Activated T-cell treated with anti-CD3 and anti-CD28 coated beads for 4 hours (primary cell): ENCODE data around the gene AMT.
"Not testable (repeated sequence)": the region's sequence is repeated elsewhere in the genome, so short reads cannot be mapped to it uniquely, and the experiment has no call there.

Experiments used
- DNase-seq: peaks from one replicate; pipeline ENCODE4 v3.0.0-alpha.2; 2020

The AMT gene

DNA sequence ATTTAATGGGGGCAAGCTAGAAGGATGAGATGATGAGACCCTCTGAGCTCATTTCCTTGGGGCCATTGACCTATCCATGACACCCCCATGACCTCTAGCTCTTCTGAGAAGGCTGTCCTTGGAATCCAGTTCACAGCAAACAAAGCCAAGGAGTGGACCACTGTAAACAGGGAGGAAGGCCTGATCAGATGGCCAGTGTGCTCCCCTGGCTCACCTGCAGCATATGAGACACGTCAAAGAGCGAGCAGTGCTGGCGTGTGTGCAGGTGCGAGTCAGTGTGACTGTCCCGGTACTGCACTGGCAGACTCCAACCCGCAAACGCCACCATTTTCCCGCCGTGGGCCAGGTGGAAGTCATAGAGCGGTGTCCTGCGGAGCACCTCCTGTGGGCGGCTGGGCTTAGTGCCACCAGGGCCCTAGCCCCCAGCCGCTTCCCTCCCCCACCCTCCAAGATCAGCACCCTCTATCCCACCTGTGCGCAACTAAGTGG, 339 bp downstream of the AMT start:
- DNase-seq, result no peak

DNA sequence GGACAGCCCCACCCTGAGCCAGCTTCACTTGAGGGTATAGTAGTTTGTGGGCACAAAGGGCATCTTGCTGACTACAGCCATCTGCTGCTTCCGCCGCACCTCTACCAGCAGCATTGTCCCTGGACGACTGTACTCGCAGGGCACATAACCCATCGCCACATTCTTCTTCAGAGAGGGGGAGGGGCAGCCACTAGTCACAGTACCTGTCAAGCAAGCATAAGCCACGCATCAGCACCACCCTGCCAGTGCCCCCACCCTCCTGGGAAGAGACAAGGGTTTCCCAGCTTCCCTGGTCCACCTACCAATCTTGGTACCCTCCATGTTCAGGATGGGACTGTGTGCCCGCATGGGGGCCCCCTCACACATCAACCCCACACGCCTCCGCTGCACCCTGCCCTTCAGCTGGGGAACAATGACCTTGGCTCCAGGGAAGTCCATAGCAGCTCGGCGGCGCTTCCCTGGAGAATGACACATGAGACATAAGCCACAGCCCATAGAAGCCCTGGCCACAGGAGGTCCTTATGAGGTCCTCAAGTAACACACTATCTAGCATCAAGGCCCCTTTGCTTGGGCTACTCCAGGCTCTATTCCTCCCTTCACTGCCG, 4.7 kb downstream of the AMT start:
- DNase-seq, result no peak

DNA sequence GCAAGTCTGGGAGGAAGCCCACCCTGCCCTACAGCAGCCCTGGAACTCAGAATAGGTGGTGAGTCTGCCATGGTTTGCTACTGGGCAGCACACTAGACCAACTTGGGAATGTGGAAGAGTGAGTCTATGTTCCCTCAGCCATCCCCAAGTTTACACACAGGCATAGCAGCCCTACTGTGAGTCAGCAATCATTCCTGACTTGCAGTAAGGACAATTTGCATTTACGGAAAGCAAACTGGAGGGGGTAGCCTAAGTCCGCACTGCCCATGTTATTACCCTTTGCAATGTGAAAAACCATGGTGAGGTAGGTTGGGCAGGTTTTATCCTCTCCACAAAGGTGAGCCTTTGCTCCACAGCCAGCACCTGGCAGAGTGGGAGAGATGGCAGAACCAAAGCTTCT, 5.4 kb downstream of the AMT start:
- DNase-seq, result no peak

DNA sequence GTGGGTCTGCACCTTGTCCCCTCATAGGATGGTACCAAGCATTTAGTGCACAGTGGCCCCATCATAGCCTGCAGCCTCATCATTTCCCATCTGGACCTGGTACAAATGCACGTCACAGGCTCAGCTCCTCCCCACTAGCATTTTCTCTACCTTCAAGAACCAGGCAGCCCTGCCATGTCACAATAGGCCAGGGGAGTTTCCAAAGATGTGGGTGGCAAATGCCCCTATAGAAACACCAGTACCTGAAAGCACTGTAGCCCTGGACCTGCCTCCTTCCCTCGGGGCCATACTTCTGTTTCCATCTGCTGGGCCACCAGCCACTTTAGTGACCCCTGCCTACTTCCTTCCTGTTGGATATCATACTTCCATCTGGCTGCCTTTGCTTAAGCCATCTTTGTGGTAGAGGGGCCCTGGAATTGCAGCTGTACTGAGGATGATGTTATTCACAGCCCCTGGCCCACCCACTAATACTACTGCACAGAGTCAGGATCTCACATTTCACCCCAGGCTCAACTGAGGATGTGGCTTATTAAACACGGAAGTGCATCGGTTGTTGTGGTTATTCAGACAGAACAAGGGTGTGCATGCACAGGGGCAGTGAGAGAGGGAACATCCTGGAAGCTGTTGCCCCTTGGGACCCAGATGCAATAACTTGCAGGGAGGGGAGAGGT, 6.2 kb downstream of the AMT start:
- peak; percentile 42 for DNase-seq

DNA sequence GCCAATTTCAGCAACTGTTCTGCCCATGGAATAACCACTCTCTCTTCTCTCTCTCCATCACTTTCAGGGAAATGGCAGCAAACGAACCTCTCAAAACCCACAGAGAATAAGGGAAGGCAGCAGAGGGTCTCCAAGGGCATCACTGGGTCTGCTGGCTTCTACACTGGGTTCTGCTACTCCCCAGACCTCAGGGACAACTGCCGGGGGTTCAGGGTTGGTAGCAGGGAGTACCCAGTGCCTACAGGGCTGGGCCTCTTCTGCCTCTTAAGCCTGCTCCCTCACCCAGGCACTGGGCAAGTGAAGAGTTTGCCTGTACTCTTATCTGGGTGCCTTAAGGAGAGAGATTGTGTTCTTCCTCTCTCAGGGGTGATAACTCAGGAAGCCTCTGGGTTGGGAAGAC, 7.5 kb downstream of the AMT start:
- no peak for DNase-seq

DNA sequence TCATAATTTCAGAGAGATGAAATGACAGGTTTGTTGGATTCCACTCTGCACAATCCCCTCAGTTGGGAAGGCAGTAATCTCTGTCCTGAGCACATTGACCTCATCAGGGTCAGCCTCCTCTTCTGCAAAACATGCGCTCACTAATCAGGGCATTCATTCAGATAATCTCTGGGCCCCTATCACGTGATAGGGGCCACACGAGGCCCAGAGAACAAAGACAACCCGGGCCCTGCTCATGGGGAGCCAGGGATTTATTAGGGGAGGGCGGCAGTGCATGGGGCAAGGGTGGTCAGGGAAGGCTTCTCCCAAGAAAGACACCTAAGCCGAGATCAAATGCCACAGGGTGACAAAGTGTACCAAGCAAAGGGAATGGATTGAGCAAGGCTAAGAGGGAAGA, 8.9 kb downstream of the AMT start:
- no peak for DNase-seq

DNA sequence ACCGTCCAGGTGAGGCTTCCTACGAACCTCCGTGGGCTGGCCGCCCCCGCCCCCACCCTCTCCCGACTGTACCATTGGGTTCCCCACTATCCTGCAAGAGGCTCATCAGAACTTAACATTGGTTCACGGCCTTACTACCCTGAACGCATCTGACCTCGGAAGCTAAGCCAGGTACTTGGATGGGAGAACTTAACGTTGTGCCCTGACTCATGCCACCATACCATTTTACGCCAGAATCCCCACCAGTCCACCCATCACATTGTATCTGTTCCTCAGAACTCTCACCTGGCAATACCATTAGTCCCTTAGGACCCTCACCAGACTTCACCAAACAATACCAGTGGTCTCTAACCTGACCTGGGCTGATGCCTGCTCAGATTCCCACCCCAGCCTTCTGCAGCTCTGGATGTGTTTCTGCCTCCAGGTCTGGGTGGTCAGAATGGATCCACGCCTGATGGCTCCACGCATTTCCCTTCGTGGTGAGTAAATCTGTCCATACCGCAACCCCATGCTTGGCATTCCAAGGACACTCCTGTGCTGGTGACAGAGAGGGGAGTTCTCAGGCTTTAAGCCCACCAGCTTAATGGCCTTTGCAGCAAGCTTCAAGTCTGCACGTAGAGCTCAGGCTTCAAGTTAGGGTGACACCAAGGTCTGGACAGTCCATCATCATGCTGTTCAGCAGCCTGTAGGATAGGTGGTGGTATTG, 9.5 kb downstream of the AMT start:
- no peak for DNase-seq

DNA sequence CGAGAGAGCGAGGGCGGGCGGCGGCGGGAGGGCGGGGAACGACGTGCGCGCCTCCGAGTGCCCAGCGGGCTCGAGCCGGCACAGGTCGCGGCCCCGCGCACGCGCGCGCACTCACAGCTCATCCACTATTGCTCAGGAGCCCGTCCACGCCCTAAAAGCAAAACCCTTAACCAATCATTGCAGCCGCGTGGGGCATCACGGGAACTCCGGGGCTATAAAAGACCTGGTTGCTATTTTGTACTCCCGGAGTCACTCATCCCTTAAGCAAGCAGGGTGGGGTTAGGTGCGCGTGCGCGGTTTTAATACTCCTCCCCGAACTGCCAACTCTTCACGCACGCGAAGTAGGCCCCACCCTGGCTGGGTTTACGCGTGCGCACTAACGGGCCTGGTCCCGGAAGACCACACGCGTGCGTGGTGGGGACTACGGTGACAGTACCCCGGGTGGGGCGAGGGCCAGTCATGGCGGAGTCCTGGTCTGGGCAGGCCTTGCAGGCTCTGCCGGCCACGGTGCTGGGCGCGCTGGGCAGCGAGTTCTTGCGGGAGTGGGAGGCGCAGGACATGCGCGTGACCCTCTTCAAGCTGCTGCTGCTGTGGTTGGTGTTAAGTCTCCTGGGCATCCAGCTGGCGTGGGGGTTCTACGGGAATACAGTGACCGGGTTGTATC, 10.2 kb downstream of the AMT start, which contains the start of the genes RHOA and TCTA:
Gene RHOA (minus strand): TSS at position 9 of the 664 bp plus-strand sequence. CDS start 36,387 bp downstream, outside the sequence.
Gene TCTA (plus strand): TSS at position 456 of the 664 bp plus-strand sequence. CDS start 4 bp downstream, at position 460.
- peak; percentile 98 for DNase-seq

DNA sequence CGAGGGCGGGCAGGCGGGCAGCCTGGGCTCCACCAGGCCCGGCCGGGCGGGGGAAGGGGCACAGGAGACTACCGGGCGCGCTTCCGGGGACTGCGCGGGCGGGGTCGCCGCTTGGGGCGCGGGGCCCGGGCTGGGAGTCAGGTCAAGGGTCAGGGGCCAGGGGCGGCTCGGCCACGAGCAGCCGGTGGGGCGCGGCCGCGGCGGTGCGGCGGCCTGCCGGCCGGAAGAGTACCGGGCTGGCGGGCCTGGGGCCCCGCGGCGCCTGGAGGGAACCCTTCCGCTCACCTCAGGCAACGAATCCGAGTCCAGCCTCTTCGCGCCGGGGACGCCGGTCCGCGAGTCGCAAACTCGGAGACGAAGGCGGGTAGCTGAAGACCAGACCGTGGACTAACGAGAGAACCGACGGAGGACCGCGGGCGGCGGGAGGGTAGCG, 10.7 kb downstream of the AMT start:
- peak; percentile 19 for DNase-seq

DNA sequence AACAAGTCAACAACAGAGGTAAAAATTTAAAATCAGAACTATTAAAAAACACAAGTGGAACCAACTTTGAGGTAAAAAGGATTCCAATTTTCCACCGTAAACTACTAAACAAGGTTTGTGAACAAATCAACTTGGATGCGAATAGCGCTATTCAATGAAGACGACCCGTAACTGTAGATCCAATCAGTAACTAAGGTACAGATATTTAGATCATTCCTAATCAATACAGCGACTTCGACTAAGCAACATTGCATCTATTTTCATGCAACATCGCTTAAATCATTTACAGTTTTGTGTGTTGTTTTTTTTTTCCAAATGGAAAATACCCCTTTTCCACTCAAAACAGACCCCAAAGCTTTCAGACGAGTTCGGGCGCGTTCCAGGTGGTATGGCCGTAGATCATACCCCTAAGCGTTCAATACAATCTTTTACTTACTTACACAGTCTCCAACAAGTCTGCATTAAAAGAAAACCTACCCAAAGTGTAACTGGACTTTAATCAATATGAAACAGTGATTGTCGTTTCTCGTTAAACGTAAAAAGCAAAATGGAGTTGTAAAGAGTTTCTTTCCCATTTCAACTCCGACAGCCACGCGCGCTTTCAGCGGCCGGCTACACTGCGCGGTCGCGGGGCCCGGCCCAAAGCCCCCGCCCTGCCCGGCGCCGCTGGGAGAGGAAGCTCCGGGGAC, 11.3 kb downstream of the AMT start:
- DNase-seq, result no peak

DNA sequence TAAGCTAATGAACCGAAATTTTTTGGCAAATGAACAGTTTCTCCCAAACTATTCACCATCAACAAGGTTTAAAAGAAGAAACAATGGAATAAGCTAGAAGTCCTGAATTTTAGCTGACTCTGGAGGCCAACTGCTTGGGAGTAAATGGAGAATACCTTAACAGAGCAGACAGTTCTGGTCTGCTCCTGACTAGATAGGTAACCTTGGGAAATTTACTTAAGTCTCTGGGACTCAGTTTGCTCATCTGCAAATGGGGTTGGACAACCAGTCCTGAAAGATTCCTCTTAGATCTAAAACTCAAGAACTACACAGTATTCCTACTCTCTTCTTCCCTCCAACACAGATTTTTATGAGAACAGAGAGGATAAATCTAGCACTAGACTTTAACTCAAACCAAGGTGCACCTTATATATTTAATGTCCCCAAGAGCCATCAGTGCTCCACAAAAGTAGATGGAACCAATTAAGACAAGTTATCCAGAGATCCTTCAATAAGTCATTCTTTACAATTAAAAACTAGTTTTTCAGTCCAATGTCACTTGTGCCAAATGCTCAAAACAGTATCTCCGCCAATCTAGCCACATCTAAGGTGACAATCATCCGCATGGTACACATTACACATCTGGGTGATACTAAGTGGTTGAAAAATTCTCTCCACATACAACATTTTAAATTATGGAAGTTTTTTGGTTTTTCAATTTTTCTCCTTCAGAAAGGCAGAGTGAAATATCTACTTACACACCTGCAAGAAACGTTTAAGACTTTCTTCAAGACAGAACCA, 12.0 kb downstream of the AMT start:
- no peak for DNase-seq

DNA sequence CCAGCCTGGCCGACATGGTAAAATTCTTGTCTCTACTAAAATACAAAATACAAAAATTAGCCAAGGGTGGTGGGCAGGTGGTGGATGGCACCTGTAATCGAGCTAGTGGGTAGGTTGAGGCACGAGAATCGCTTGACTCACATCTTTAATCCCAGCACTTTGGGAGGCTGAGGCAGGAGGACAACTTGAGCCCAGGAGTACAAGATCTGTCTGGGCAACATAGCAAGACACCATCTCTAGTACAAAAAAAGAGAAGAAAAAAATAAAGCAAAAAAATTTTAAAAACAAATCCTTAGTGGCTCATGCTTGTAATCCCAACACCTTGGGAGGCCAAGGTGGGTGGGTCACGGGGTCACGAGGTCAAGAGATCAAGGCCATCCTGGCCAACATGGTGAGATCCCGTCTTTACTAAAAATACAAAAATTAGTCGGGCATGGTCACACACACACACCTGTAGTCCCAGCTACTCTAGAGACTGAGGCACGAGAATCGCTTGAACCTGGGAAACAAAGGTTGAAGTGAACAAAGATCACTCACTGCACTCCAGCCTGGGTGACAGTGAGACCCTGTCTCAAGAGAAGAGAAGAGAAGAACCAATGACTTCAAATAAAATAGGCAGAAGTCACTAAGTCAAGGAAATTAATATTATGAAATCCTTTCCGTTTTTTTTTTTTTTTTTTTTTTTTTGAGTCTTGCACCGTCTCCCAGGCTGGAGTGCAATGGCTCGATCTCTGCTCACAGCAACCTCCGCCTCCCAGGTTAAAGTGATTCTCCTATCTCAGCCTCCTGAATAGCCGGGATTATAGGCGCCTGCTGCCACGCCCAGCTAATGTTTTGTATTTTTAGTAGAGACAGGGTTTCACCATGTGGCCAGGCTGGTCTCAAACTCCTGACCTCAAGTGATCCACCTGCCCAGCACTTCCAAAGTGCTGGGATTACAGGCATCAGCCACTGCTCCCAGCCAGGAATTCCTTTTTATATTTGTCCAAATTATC, 15.4 kb downstream of the AMT start:
- no peak for DNase-seq

DNA sequence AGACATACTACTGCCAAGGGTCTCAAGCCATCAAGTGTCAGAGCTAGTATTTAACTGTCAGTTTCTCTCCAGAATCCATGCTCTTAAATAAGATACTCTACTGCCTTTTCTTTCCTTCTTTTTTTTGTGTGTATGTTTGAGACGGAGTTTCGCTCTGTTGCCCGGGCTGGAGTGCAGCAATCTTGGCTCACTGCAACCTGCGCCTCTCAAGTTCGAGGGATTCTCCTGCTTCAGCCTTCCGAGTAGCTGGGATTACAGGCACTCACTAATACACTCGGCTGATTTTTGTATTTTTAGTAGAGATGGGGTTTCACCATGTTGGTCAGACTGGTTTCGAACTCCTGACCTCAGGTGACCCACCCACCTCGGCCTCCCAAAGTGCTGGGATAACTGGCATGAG, 16.7 kb downstream of the AMT start:
- DNase-seq, result not testable (repeated sequence)

DNA sequence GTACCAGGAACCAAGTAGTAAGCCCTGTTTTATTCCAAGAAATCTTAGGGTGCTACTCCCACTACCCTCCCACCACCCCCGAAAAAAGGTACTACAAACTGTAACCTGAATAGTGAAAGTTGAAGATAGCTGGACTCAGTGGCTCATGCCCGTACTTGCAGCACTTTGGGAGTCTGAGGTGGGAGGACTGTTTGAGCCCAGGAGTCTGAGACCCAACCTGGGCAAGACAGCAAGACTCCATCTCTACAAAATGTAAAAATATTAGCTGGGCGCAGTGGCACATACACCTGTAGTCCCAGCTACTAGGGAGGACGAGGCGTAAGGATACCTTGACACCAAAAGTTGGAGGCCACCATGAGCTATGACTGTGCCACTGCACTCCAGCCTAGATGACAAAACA, 18.4 kb downstream of the AMT start:
- no peak for DNase-seq

DNA sequence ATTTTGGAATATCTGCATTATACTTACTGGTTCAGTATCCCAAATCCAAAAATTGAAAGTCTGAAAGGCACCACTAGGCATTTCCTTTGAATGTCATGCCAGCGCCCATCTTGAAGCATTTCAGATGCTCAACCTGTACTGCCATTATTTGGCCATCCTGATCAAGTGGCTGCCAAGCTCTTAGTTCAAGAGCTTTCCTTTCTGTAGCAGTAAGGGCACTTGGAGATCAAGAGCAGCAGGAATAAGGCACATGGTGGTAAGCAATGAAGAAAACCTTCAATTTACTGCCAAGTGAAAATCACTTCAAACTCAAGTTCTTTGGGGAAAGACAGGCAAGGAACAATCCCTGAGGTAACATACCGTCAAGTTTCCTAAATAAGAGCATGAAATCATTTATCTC, 20.5 kb downstream of the AMT start:
- DNase-seq, result no peak

DNA sequence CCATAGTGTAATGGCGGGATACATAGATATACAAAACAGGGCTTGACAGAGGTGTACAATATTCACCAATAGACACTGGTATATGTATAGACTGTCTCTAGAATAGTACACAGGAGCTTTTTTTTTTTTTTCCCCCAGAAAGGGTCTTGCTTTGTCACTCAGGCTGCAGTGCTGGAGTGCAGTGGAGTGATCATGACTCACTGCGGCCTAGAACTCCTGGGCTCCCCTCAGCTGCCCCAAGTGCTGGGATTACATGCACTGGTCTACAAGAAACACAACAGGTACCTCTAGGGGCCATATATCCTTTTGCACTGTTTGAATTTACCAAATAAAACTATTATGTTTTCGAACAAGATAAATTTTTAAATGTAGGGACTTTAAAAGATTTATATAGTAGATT, 22.8 kb downstream of the AMT start:
- no peak for DNase-seq

DNA sequence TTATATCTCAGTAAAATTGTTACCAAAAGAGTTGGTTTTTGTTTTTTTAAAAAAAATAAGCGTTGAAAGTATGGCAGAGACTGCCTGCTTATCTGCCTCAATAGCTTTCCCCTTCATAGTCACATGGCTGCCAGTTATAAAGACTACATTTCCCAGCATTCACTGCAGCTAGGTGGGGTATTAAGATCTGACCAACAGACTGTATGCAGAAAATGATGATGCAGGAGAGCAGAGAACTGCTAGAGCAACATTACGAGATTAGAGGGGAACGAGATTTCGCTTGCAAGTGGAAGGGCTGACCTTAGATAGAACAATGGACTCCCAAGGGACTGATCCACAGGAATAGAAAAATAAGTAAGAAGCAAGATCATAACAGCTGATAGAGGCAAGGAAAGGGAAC, 24.8 kb downstream of the AMT start:
- DNase-seq, result no peak

DNA sequence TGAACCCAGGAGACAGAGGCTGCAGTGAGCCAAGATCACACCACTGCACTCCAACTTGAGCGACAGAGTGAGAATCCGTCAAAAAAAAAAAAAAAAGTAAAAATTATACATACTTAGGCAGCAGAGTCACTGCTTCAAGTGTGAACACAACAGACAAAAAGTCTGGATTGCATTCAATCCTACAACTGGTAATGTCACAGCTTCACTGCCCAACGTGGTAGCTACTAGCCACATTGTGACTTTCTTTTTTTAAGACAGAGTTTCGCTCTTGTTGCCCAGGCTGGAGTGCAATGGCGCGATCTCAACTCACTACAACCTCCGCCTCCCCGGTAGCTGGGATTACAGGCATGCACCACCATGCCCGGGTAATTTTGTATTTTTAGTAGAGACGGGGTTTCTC, 31.0 kb downstream of the AMT start:
- DNase-seq, result not testable (repeated sequence)

DNA sequence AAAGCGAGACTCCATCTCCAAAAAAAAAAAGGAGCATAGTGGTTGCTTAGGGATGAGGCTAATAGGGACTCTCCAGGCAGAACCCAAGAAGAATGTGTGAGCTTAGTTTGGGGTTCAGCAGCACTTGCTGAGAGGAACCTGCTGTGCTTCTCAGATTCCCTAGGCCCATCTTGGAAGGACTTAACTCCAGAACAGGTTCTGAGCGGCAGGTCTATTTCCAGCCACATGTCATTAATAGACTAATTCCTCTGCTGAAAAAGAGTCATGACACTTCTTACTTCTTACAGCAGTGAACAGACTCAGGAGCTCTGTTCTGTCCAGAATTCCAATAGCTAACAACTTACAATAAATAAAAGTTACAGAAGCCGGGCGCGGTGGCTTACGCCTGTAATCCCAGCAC, 33.0 kb downstream of the AMT start:
- no peak for DNase-seq

DNA sequence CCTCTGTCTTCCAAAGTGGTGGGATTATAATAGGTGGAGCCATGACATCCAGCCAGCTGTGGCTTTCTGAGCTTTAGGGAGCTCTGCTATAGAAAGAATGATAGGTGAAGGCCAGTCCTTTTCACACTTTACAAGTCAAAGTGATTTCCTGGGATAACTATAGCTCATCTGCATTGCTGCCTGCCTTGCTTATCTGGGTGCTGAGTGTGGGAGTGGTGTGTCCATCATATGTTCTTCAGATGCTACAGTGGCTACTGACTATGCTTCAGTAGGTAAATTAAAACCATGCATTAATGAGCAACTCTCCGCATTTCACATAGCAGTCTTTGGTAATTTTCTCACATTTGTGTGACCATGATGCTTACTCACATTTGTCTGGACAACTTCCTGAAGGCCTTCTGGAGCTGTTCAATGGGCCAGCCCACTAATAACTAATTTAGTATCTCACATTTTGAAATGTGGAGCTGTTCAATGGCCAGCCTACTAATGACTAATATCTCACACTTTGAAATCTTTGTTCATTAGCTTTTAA, 33.9 kb downstream of the AMT start:
- no peak for DNase-seq
